Body of pancreas (tissue), 4 donors: ENCODE results near the gene C18orf54. TPM values are rescaled to one million over a fixed set of nuclear protein-coding genes. Genes with fewer than 3 reads are reported as not detected.

ENCODE experiments used
- ATAC-seq: fragments of 150-250 bp; one replicate; pipeline ENCODE4 v1.9.1; 2016
- DNase-seq, 4 donors: peaks; one replicate each; pipeline ENCODE4 v3.0.0-alpha.2; 2019
- H3K27ac ChIP-seq, 4 donors: fragments of 200-600 bp; sonication (generic); 1 replicate in 3 of 4; 2 replicates in 1 of 4; pipeline versions ENCODE4 v1.5.1 to v1.6.1; 2016 to 2019; ENCODE audit warnings: mild to moderate bottlenecking in 1 of 4, mixed read lengths in 1 of 4, moderate library complexity in 1 of 4
- H3K27me3 ChIP-seq, 2 donors: fragments of 200-600 bp; sonication (generic); one replicate each; pipeline ENCODE4 v1.6.0; 2016; ENCODE audit warnings: mild to moderate bottlenecking in 1 of 2
- H3K36me3 ChIP-seq, 2 donors: fragments of 200-600 bp; sonication (generic); replicated peaks in 1 of 2; 2 replicates each; pipeline ENCODE4 v1.5.1; 2016; ENCODE audit warnings: low read depth in 2 of 2; ENCODE audit not compliant: insufficient read depth in 1 of 2
- H3K4me1 ChIP-seq: fragments of 200-600 bp; sonication (generic); one replicate; pipeline ENCODE4 v1.6.0; 2016
- H3K4me3 ChIP-seq, 2 donors: fragments of 200-600 bp; sonication (generic); 1 replicate in 1 of 2; 2 replicates in 1 of 2; pipeline ENCODE4 v1.5.1; 2016 to 2019
- H3K9me3 ChIP-seq, 3 donors: fragments of 200-600 bp; sonication (generic); 1 replicate in 2 of 3; 2 replicates in 1 of 3; pipeline ENCODE4 v1.5.1; 2016
- CTCF ChIP-seq, 7 experiments: fragments of 450-650 bp in 4 of 7; fragments of 200-600 bp in 3 of 7; sonication (generic) in 3 of 7; IDR thresholded peaks; one replicate each; pipeline ENCODE4 v1.5.1; 2016 to 2019; ENCODE audit warnings: antibody characterized with exemption in 7 of 7
- POLR2A ChIP-seq, 3 donors: fragments of 450-650 bp; IDR thresholded peaks; one replicate each; pipeline ENCODE4 v1.6.1; 2016; ENCODE audit warnings: antibody characterized with exemption in 3 of 3, mild to moderate bottlenecking in 2 of 3
- whole genome bisulfite sequencing, 2 donors: methylation state at CpG; one replicate each; pipeline ENCODE4 v1.1.5; 2017; 5-methylcytosine and 5-hydroxymethylcytosine counted together
- intact Hi-C: fragments of 100-400 bp; cut with DNase I; formaldehyde crosslinking; loops from one replicate; pipeline ENCODE4 v1.15.1; 2023
- total RNA-seq, 2 donors: library from RNA; depleted of rRNA; stranded (reverse); fragments of >200 nt; gene quantifications; one replicate each; pipeline ENCODE4 v1.1.0, GENCODE V29; 2016

Gene C18orf54
- total RNA-seq, 2 donors from 2014 or later, result 0.33 to 2.6 TPM

GRCh38 chr18:54392543-54393023, 34.9 kb downstream of the C18orf54 start:
- H3K36me3 ChIP-seq, result no peaks in the 10 kb centered on the region
- no peaks in the 10 kb centered on the region for H3K9me3 ChIP-seq
- ATAC-seq (peak; percentile 70), DNase-seq (no peak)
- H3K4me1 ChIP-seq, result no peaks in the 10 kb centered on the region
- peak; percentile 48 to 71 (median 65) for TF ChIP-seq CTCF (IDR thresholded peaks at IDR 0.05)
- TF ChIP-seq POLR2A (IDR thresholded peaks at IDR 0.05), result no peak
- H3K27ac ChIP-seq, result no peak overlapping the region
- no peak overlapping the region for H3K4me3 ChIP-seq
- 33% methylated on average over 3 of the region's 3 CpGs for WGBS, 2 donors
- H3K27me3 ChIP-seq, result no peaks in the 10 kb centered on the region
- intact Hi-C loops, result no loop called here

GRCh38 chr18:54393648-54394294, 36.1 kb downstream of the C18orf54 start:
- DNase-seq (no peak), ATAC-seq (no peak)
- Histone ChIP-seq H3K4me1 (no peaks in the 10 kb centered on the region), H3K4me3 (no peak overlapping the region), H3K36me3 (no peaks in the 10 kb centered on the region), H3K27ac (no peak overlapping the region), H3K9me3 (no peaks in the 10 kb centered on the region), H3K27me3 (no peaks in the 10 kb centered on the region)
- intact Hi-C loops, result no loop called here
- WGBS, 2 donors, result 54 to 64% methylated on average over 1 of the region's 1 CpG
- TF ChIP-seq POLR2A (IDR thresholded peaks at IDR 0.05) (no peak), CTCF (IDR thresholded peaks at IDR 0.05) (no peak)

- TF ChIP-seq CTCF (IDR thresholded peaks at IDR 0.05) (no peak), POLR2A (IDR thresholded peaks at IDR 0.05) (no peak)
- no peaks in the 10 kb centered on the region for H3K27me3 ChIP-seq
- intact Hi-C loops, result no loop called here
- DNase-seq, result no peak
- no peaks in the 10 kb centered on the region for H3K36me3 ChIP-seq
- no peak for ATAC-seq
- no peaks in the 10 kb centered on the region for H3K9me3 ChIP-seq
- H3K4me1 ChIP-seq, result no peaks in the 10 kb centered on the region
- H3K27ac ChIP-seq, result no peak overlapping the region
- H3K4me3 ChIP-seq, result no peak overlapping the region
- WGBS, 2 donors, result 50 to 53% methylated on average over 1 of the region's 1 CpG
Observed at GRCh38 chr18:54396760-54397159, 39.1 kb downstream of the C18orf54 start.

GRCh38 chr18:54405290-54405689, 47.6 kb downstream of the C18orf54 start:
- TF ChIP-seq POLR2A (IDR thresholded peaks at IDR 0.05), result no peak
- TF ChIP-seq CTCF (IDR thresholded peaks at IDR 0.05), result no peak
- Histone ChIP-seq H3K9me3 (no peaks in the 10 kb centered on the region), H3K27ac (no peak overlapping the region), H3K27me3 (no peaks in the 10 kb centered on the region), H3K4me3 (no peak overlapping the region), H3K4me1 (no peaks in the 10 kb centered on the region), H3K36me3 (no peaks in the 10 kb centered on the region)
- ATAC-seq (no peak), DNase-seq (no peak)
- intact Hi-C loops, result no loop called here

GRCh38 chr18:54411781-54412180, 54.1 kb downstream of the C18orf54 start:
- intact Hi-C loops, result no loop called here
- Histone ChIP-seq H3K27me3 (no peaks in the 10 kb centered on the region), H3K4me1 (no peaks in the 10 kb centered on the region), H3K9me3 (no peaks in the 10 kb centered on the region), H3K4me3 (no peak overlapping the region), H3K27ac (no peak overlapping the region), H3K36me3 (no peaks in the 10 kb centered on the region)
- DNase-seq (no peak), ATAC-seq (no peak)
- TF ChIP-seq CTCF (IDR thresholded peaks at IDR 0.05), result no peak
- no peak for TF ChIP-seq POLR2A (IDR thresholded peaks at IDR 0.05)
- 63% methylated on average over 1 of the region's 1 CpG for WGBS, 2 donors
